WTC11 (cell line): Measurements from ENCODE around the gene KCND1. TPM values are rescaled to one million over a fixed set of nuclear protein-coding genes. Genes with fewer than 3 reads are reported as not detected.

Experiments used
- ATAC-seq: fragments of 200-7000 bp; cut with Tn5 transposase; 2 replicates; pipeline ENCODE4 v1.10.0; 2021; ENCODE audit warnings: mild to moderate bottlenecking, moderate library complexity
- CTCF ChIA-PET: fragments of 300-600 bp; sonication (Branson Sonifier 250); formaldehyde crosslinking; loops from one replicate; lab custom pipeline; 2021; ENCODE audit warnings: antibody characterized with exemption; lab: Charles Lee
- POLR2A ChIA-PET: fragments of 350-600 bp; sonication (Branson Sonifier 250); formaldehyde crosslinking; loops from one replicate; lab custom pipeline; 2021; ENCODE audit warnings: antibody characterized with exemption; lab: Charles Lee
- DNase-seq: peaks from one replicate; pipeline ENCODE4 v3.0.0; 2021; ENCODE audit warnings: low spot score
- H3K27ac Mint-ChIP-seq: 2 replicates; pipeline ENCODE4 v1.8.0; 2021; ENCODE audit warnings: mixed read lengths
- H3K27me3 Mint-ChIP-seq: 2 replicates; pipeline ENCODE4 v1.8.0; 2021; ENCODE audit warnings: low read depth, mild to moderate bottlenecking, moderate library complexity, mixed read lengths
- H3K36me3 Mint-ChIP-seq: 2 replicates; pipeline ENCODE4 v1.8.0; 2021; ENCODE audit warnings: mixed read lengths
- H3K4me1 Mint-ChIP-seq: 2 replicates; pipeline ENCODE4 v1.8.0; 2022; ENCODE audit warnings: mixed read lengths
- H3K4me3 Mint-ChIP-seq: 2 replicates; pipeline ENCODE4 v1.8.0; 2021; ENCODE audit warnings: mild to moderate bottlenecking, moderate library complexity, mixed read lengths
- H3K9me3 Mint-ChIP-seq: 2 replicates; pipeline ENCODE4 v1.8.0; 2021; ENCODE audit warnings: mixed read lengths
- ARID4B ChIP-seq: sonication (generic); formaldehyde crosslinking; IDR thresholded peaks from 2 replicates; pipeline ENCODE4 v1.8.0; 2023; ENCODE audit warnings: missing genetic modification reagents, mild to moderate bottlenecking, borderline replicate concordance
- CREB1 ChIP-seq: sonication (generic); formaldehyde crosslinking; IDR thresholded peaks from 2 replicates; pipeline ENCODE4 v1.8.0; 2023; ENCODE audit warnings: mild to moderate bottlenecking, missing genetic modification reagents
- E2F4 ChIP-seq: sonication (generic); formaldehyde crosslinking; IDR thresholded peaks from 2 replicates; pipeline ENCODE4 v1.8.1; 2022; ENCODE audit warnings: low read depth, mild to moderate bottlenecking, moderate library complexity, missing genetic modification reagents, borderline replicate concordance
- ELF4 ChIP-seq: sonication (generic); formaldehyde crosslinking; IDR thresholded peaks from 2 replicates; pipeline ENCODE4 v1.8.1; 2022; ENCODE audit warnings: low read depth, mild to moderate bottlenecking, moderate library complexity, missing genetic modification reagents
- EMX1 ChIP-seq: fragments of 250-450 bp; sonication (Bioruptor Pico); IDR thresholded peaks from 2 replicates; pipeline ENCODE4 v1.8.0; 2021; ENCODE audit warnings: mild to moderate bottlenecking
- FOXJ3 ChIP-seq: sonication (generic); formaldehyde crosslinking; IDR thresholded peaks from 2 replicates; pipeline ENCODE4 v1.9.0; 2021; ENCODE audit warnings: missing genetic modification reagents, mild to moderate bottlenecking, borderline replicate concordance
- FOXK1 ChIP-seq: sonication (generic); formaldehyde crosslinking; IDR thresholded peaks from 2 replicates; pipeline ENCODE4 v1.8.0; 2022; ENCODE audit warnings: mild to moderate bottlenecking, moderate library complexity, missing genetic modification reagents
- FOXP1 ChIP-seq: sonication (generic); formaldehyde crosslinking; IDR thresholded peaks from 2 replicates; pipeline ENCODE4 v1.8.0; 2022; ENCODE audit warnings: missing genetic modification reagents, mild to moderate bottlenecking, moderate library complexity, borderline replicate concordance
- GRHL2 ChIP-seq: fragments of 250-450 bp; sonication (Bioruptor Pico); IDR thresholded peaks from 2 replicates; pipeline ENCODE4 v1.8.0; 2022; ENCODE audit warnings: mild to moderate bottlenecking, moderate library complexity; ENCODE audit not compliant: insufficient replicate concordance, severe bottlenecking
- GTF2I ChIP-seq: fragments of 250-450 bp; sonication (Bioruptor Pico); conservative IDR thresholded peaks from 2 replicates; pipeline ENCODE4 v1.4.0; 2021; ENCODE audit warnings: mild to moderate bottlenecking
- IRF2 ChIP-seq: sonication (generic); formaldehyde crosslinking; IDR thresholded peaks from 2 replicates; pipeline ENCODE4 v1.8.0; 2022; ENCODE audit warnings: low read depth, missing genetic modification reagents, borderline replicate concordance
- NFATC4 ChIP-seq: fragments of 250-450 bp; sonication (Bioruptor Pico); IDR thresholded peaks from 2 replicates; pipeline ENCODE4 v1.9.0; 2021; ENCODE audit warnings: mild to moderate bottlenecking
- NR3C1 ChIP-seq: sonication (generic); formaldehyde crosslinking; conservative IDR thresholded peaks from 2 replicates; pipeline ENCODE4 v1.8.1; 2023; ENCODE audit warnings: low read depth, mild to moderate bottlenecking, missing genetic modification reagents
- RELA ChIP-seq: sonication (generic); formaldehyde crosslinking; IDR thresholded peaks from 2 replicates; pipeline ENCODE4 v1.8.1; 2022; ENCODE audit warnings: missing genetic modification reagents, mild to moderate bottlenecking, borderline replicate concordance
- RORB ChIP-seq: fragments of 250-450 bp; sonication (Bioruptor Pico); IDR thresholded peaks from 2 replicates; pipeline ENCODE4 v1.9.0; 2021; ENCODE audit warnings: mild to moderate bottlenecking
- SMAD3 ChIP-seq: sonication (generic); formaldehyde crosslinking; IDR thresholded peaks from 2 replicates; pipeline ENCODE4 v1.8.0; 2022; ENCODE audit warnings: missing genetic modification reagents, mild to moderate bottlenecking, borderline replicate concordance
- SP1 ChIP-seq: sonication (generic); formaldehyde crosslinking; conservative IDR thresholded peaks from 2 replicates; pipeline ENCODE4 v1.8.1; 2022; ENCODE audit warnings: missing genetic modification reagents
- TCF7 ChIP-seq: sonication (generic); formaldehyde crosslinking; IDR thresholded peaks from 2 replicates; pipeline ENCODE4 v1.8.0; 2022; ENCODE audit warnings: mild to moderate bottlenecking, low read depth, missing genetic modification reagents, moderate library complexity
- TP53 ChIP-seq: sonication (generic); formaldehyde crosslinking; IDR thresholded peaks from 2 replicates; pipeline ENCODE4 v1.8.1; 2023; ENCODE audit warnings: mild to moderate bottlenecking, missing genetic modification reagents
- USF1 ChIP-seq: sonication (generic); formaldehyde crosslinking; IDR thresholded peaks from 2 replicates; pipeline ENCODE4 v1.8.0; 2022; ENCODE audit warnings: mild to moderate bottlenecking, missing genetic modification reagents
- ZBTB21 ChIP-seq: sonication (generic); formaldehyde crosslinking; IDR thresholded peaks from 2 replicates; pipeline ENCODE4 v1.8.1; 2023; ENCODE audit warnings: mild to moderate bottlenecking, missing genetic modification reagents, borderline replicate concordance
- ZNF232 ChIP-seq: sonication (generic); formaldehyde crosslinking; IDR thresholded peaks from 2 replicates; pipeline ENCODE4 v1.8.0; 2022; ENCODE audit warnings: mild to moderate bottlenecking, missing genetic modification reagents
- ZNF416 ChIP-seq: fragments of 250-450 bp; sonication (Bioruptor Pico); IDR thresholded peaks from 2 replicates; pipeline ENCODE4 v1.9.0; 2021; ENCODE audit warnings: mild to moderate bottlenecking, inconsistent platforms
- total RNA-seq: library from RNA; stranded (reverse); gene quantifications from 3 replicates; pipeline ENCODE4 v1.2.3, GENCODE V29; 2021
- TF ChIP-seq, protein P1 (sequence below): sonication (generic); formaldehyde crosslinking; IDR thresholded peaks from 2 replicates; pipeline ENCODE4 v1.8.1; 2022; ENCODE audit warnings: mild to moderate bottlenecking, missing genetic modification reagents, moderate library complexity, borderline replicate concordance
- TF ChIP-seq, protein P2 (sequence below): fragments of 250-450 bp; sonication (Bioruptor Pico); IDR thresholded peaks from 2 replicates; pipeline ENCODE4 v1.9.0; 2021; ENCODE audit warnings: mild to moderate bottlenecking
- TF ChIP-seq, protein P3 (sequence below): sonication (generic); formaldehyde crosslinking; IDR thresholded peaks from 2 replicates; pipeline ENCODE4 v1.8.0; 2022; ENCODE audit warnings: mild to moderate bottlenecking, missing genetic modification reagents

KCND1 gene
- total RNA-seq, 1 experiment from 2014 or later, result 5.4 TPM

DNA sequence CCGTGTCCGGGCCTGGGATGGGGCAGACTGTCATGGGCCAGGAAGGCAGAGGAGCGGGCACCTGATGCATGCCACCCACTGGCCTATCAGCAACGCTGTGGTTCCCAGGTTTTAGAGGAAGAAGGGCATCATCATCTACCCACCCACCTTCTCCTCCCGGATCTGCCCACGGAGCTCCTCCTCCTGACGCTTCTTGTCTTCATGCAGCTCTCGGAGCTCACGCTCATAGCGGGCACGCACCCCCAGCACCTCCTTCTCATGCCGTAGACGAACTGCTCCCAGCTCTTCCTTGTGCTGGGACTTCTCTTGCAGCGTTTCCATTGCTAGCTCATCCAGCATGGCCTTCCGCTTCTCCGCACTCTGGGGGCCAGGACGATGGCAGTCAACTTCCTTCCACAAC lies 11.4 kb upstream of the KCND1 start (continued):
- TF ChIP-seq ARID4B (CRISPR knock-in tag) (no peak), ZBTB21 (CRISPR knock-in tag) (no peak), GRHL2 (no peak), NFATC4 (CRISPR knock-in tag) (no peak), NR3C1 (no peak), SP1 (no peak), RORB (no peak), IRF2 (no peak), USF1 (CRISPR knock-in tag) (no peak), CREB1 (CRISPR knock-in tag) (no peak), TCF7 (CRISPR knock-in tag) (no peak), RELA (no peak), ZNF232 (no peak)
- TF ChIP-seq, protein P1, sequence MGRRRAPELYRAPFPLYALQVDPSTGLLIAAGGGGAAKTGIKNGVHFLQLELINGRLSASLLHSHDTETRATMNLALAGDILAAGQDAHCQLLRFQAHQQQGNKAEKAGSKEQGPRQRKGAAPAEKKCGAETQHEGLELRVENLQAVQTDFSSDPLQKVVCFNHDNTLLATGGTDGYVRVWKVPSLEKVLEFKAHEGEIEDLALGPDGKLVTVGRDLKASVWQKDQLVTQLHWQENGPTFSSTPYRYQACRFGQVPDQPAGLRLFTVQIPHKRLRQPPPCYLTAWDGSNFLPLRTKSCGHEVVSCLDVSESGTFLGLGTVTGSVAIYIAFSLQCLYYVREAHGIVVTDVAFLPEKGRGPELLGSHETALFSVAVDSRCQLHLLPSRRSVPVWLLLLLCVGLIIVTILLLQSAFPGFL, result no peak
- TF ChIP-seq, protein P2, sequence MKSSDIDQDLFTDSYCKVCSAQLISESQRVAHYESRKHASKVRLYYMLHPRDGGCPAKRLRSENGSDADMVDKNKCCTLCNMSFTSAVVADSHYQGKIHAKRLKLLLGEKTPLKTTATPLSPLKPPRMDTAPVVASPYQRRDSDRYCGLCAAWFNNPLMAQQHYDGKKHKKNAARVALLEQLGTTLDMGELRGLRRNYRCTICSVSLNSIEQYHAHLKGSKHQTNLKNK (CRISPR knock-in tag), result no peak
- TF ChIP-seq, protein P3, sequence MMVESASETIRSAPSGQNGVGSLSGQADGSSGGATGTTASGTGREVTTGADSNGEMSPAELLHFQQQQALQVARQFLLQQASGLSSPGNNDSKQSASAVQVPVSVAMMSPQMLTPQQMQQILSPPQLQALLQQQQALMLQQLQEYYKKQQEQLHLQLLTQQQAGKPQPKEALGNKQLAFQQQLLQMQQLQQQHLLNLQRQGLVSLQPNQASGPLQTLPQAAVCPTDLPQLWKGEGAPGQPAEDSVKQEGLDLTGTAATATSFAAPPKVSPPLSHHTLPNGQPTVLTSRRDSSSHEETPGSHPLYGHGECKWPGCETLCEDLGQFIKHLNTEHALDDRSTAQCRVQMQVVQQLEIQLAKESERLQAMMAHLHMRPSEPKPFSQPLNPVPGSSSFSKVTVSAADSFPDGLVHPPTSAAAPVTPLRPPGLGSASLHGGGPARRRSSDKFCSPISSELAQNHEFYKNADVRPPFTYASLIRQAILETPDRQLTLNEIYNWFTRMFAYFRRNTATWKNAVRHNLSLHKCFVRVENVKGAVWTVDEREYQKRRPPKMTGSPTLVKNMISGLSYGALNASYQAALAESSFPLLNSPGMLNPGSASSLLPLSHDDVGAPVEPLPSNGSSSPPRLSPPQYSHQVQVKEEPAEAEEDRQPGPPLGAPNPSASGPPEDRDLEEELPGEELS (CRISPR knock-in tag), result no peak

- ATAC-seq, result no peak
- no peaks in the 10 kb centered on the region for H3K27me3 Mint-ChIP-seq
- no peak overlapping the region for H3K27ac Mint-ChIP-seq
- H3K9me3 Mint-ChIP-seq, result no peaks in the 10 kb centered on the region
- H3K36me3 Mint-ChIP-seq, result peaks cover 54% of the 10 kb centered on the region
- ChIA-PET CTCF (interaction anchor here (1.0 kb wide), 1 partner anchor 10 kb away, joined by 3 read pairs; the partner anchor contains the start of gene KCND1), POLR2A (interaction anchor here (0.6 kb wide), 1 partner anchor 36 kb away, joined by 16 read pairs; no protein-coding TSS in a partner anchor)
- H3K4me3 Mint-ChIP-seq, result no peak overlapping the region
- no peak for DNase-seq
- H3K4me1 Mint-ChIP-seq, result no peaks in the 10 kb centered on the region
- TF ChIP-seq FOXP1 (CRISPR knock-in tag) (no peak), E2F4 (CRISPR knock-in tag) (no peak), USF1 (CRISPR knock-in tag) (no peak), ELF4 (CRISPR knock-in tag) (no peak), GTF2I (CRISPR knock-in tag) (no peak), ZNF416 (CRISPR knock-in tag) (no peak), SMAD3 (CRISPR knock-in tag) (no peak), FOXJ3 (CRISPR knock-in tag) (no peak), TP53 (no peak), EMX1 (CRISPR knock-in tag) (no peak), FOXK1 (no peak)
- TF ChIP-seq, protein P2 (CRISPR knock-in tag), result no peak
Observed at GRCh38 chrX:48981178-48981577, 9.5 kb upstream of the KCND1 start.
